ENCODE results near the gene ARID5B. TPM values are rescaled to one million over a fixed set of nuclear protein-coding genes. Genes with fewer than 3 reads are reported as not detected.

The ARID5B gene
- total and polyA plus RNA-seq, 2 experiments from 2014 or later = 1.3 to 1.6 TPM

- H3K27me3 Mint-ChIP-seq (ENCODE audit: insufficient read depth, low read depth, poor library complexity) = no peaks in the 10 kb centered on the region
Observed at GRCh38 chr10:61921143-61921542, 19.6 kb downstream of the ARID5B start.

More at GRCh38 chr10:61921143-61921542, 19.6 kb downstream of the ARID5B start:
- H2AFZ ChIP-seq = no peak overlapping the region
- no peaks in the 10 kb centered on the region for H3K79me2 ChIP-seq (replicated peaks; ENCODE audit: insufficient read depth)
- H3F3A ChIP-seq (replicated peaks; ENCODE audit: low read depth) = no peaks in the 10 kb centered on the region
- peaks cover 6% of the 10 kb centered on the region; the same call in 2 of the 3 replicates for H3K4me1 Mint-ChIP-seq
- TF ChIP-seq EZH2phosphoT487 (IDR thresholded peaks at IDR 0.05; ENCODE audit: unreplicated experiment) (no peak), ZNF462 (CRISPR knock-in tag; IDR thresholded peaks at IDR 0.05) (no peak)
- ATAC-seq (no peak), DNase-seq (ENCODE audit: low spot score) (no peak)
- H3K36me3 Mint-ChIP-seq (ENCODE audit: low read depth) = no peaks in the 10 kb centered on the region
- H3K4me3 Mint-ChIP-seq = no peak overlapping the region
- no peak overlapping the region for H3K27ac Mint-ChIP-seq
- no peaks in the 10 kb centered on the region for H3K27me3 ChIP-seq (ENCODE audit: insufficient read depth)
- H3K36me3 ChIP-seq (ENCODE audit: insufficient read depth) = no peaks in the 10 kb centered on the region
- no peak overlapping the region for H3K4me3 ChIP-seq
- no peak overlapping the region for H3K4me2 ChIP-seq
- H3K27ac ChIP-seq (ENCODE audit: low read depth) = no peak overlapping the region
- H3K9me3 Mint-ChIP-seq = no peaks in the 10 kb centered on the region
- H4K20me1 ChIP-seq (replicated peaks; ENCODE audit: insufficient read depth) = no peaks in the 10 kb centered on the region
- no peaks in the 10 kb centered on the region for H3K9me2 ChIP-seq (ENCODE audit: insufficient read depth)
- peaks cover 4% of the 10 kb centered on the region; the same call in 1 of the 2 replicates for H3K4me1 ChIP-seq (ENCODE audit: insufficient read depth)

Measured in GM23338 (cell line).